HG03108 (cell line): ENCODE results near the gene HLCS.

Experiments
- ATAC-seq: cut with Tn5 transposase; IDR thresholded peaks from one replicate; pipeline ENCODE4 v1.9.1; 2021; ENCODE audit warnings: moderate library complexity; ENCODE audit not compliant: unreplicated experiment

The HLCS gene

DNA sequence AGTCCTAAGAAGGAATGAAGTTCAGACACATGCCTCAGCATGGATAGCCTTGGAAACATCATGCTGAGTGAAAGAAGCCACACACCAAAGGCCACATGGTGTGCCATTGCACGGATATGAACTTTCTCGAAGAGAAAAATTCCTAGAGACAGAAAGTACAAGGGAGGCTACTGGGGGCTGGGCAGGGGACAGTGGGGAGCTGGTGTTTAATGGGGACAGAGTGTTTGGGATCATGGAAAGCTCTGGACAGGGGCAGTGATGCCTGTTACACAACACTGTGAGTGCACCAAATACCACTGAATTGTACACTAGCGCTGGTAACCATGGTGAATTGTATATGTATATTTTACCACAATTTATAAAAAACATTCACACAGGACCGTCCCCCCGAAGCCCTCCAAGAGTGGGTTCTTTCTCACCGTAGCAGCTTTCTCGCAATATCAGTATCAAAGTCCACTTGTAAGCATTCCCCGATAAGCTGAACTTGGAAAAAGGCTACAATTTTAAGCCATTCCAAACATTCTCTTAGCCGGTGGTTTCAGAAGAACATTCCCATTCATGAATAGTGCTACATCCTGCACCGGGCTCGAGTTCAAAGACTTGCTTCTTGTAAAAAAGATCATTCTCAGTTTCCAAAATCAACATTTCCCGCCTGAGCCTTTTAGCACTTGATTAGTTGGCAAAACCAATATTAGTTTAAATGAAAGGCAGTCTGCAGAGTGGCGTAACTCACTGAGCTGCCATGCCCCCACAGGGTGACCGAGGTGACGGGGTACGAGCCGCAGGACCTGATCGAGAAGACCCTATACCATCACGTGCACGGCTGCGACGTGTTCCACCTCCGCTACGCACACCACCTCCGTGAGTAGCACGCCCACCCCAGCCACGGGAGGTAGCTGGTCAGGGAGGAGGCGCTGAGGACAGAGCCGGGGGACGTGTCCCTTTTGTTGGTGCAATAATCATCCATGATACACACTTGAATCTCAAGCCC, 235.9 kb downstream of the HLCS start:
- no peak for ATAC-seq

- ATAC-seq = no peak
These were observed 237.0 kb downstream of the HLCS start for GRCh38 chr21:36729310-36729970.

- ATAC-seq = no peak
These were observed 237.9 kb downstream of the HLCS start for GRCh38 chr21:36728371-36729111.

GRCh38 chr21:36727866-36728265, 238.6 kb downstream of the HLCS start:
- ATAC-seq = no peak

DNA sequence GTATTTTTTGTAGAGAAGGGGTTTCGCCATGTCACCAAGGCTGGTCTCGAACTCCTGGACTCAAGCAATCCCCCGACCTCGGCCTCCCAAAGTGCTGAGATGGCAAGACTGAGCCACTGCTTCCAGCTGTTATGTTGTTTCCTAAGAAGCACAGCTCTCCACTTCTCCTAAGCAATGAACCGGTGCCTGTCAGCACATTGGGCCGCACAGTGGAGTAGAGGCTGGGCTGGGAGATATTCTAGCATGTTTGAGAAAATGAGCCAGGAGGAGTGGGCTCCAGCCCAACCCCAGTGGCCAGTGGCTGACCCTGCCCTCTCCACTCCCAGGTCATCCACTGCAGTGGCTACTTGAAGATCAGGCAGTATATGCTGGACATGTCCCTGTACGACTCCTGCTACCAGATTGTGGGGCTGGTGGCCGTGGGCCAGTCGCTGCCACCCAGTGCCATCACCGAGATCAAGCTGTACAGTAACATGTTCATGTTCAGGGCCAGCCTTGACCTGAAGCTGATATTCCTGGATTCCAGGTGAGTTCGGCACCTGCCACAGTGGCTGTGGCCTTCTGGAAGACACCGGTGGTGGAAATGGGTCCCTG, 240.6 kb downstream of the HLCS start:
- no peak for ATAC-seq

- ATAC-seq = no peak
These were observed 241.8 kb downstream of the HLCS start for GRCh38 chr21:36724660-36725059.

GRCh38 chr21:36723371-36723881, 243.0 kb downstream of the HLCS start:
- ATAC-seq = no peak

DNA sequence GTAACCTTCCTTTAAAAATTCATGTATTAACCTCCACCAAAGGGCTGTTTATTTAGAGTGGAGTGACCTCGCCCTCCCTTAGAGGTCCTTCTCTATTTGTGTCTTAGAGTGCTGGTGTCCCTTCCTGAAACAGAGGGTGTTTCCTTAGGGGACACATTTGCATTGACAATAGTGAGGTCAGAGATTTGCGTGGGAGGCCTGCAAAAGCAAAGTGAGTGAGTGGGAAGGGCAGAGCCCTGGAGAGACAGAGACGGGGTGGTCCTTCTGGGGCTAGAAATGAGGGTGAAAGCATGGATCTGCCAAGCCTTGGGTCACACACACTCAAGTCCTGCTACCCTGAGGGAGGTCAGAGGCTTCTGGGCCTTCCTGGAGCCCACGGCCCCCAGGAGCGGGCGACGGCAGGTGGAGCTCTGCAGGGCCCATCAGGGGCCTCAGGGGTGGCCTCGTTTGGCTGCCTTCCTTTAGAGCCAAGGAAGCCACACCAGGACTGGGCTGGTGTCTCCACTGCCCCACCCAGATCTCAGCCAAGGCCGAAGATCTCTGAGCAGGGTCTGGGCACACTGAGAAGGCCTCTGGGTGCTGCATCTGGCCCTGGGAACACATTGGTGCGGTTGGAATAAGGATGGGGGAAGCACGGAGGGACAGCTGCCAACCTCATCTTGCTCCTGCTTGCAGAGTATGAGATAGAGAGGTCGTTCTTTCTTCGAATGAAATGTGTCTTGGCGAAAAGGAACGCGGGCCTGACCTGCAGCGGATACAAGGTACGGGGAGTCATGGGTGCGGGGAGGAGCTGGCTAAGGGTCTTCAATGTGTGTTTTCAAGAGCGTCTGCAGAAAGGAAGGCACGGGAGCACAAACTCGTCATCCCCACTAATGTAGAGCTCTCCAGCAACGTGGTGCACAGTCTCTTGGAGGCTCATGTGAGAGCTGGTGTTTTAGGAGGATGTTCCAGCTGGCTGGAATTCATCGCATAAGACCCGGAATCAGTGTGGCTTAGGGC, 243.8 kb downstream of the HLCS start:
- no peak for ATAC-seq

DNA sequence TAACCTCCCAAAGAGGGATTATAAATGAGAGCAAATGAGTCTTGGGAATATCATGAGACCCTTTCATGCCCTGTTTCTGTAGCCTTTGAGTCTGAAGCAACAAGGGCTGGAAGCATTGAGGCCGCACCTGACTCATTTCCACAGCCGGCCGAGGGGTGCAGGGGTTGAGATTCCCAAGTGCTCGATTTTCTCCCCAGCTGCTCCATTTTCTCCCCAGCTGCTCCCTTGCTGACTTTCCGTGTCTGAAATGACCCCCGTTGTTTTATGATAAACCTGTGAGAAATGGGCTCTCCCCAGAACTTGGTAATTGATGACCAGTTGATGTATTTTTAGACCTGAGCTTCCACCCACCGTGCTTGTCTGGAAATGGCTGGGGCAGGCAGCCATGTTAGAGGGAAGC, 244.7 kb downstream of the HLCS start:
- no peak for ATAC-seq

DNA sequence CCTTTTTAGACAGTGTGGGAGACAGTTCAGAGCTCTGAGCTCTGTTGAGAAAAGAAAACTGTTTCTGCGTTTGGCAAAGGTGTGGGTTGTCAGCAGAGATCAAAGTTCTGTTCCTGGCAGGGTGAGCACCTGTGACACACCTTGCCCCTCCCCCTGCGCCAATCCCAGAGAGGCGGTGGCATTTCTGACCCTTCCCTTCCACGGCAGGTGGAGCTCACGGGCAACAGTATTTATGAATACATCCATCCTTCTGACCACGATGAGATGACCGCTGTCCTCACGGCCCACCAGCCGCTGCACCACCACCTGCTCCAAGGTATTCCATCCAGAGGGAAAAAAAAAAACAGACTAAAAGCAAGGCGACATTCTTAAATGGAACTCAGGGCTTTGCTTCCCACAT, 246.9 kb downstream of the HLCS start:
- ATAC-seq = no peak

- ATAC-seq = no peak
These were observed 247.4 kb downstream of the HLCS start for GRCh38 chr21:36718951-36719501.

- no peak for ATAC-seq
These were observed 248.5 kb downstream of the HLCS start for GRCh38 chr21:36717976-36718375.

- ATAC-seq = no peak
These were observed 249.6 kb downstream of the HLCS start for GRCh38 chr21:36716836-36717235.

DNA sequence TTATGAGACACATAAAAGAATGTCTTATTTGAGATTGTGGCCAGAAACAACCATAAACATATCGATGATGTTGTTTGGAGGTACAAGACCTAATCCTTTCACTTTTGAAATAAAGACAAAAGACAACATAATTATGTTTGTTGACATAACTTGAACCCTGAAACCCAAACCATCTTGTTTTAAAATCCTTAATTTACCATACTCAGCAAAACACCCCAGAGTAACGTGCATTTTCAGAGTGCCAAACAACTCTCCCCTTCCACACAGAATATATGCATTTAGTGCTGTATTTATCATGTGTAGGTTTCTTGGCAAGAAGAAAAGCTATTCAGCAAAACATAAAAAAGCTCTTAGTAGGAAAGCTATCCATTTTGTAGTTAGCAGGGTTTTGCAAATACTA, 250.1 kb downstream of the HLCS start:
- ATAC-seq = no peak

GRCh38 chr21:36713746-36714145, 252.7 kb downstream of the HLCS start:
- no peak for ATAC-seq

DNA sequence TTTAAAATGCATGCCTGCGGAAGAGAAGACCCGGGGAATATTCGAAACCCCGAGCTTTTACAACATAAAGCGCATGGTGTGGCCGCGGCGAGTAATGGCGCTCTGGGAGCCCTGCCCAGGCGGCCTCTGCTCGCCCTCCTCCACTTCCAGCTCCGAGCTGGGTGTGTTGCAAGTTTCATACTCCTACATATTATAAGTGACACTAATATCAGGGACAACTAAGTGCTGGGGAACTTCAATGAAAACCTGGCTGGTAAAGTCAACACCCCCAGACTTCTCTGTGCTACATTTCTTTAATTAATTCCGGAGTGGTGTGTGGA, 255.8 kb downstream of the HLCS start:
- ATAC-seq = no peak

- ATAC-seq = no peak
These were observed 256.4 kb downstream of the HLCS start for GRCh38 chr21:36709868-36710728.

DNA sequence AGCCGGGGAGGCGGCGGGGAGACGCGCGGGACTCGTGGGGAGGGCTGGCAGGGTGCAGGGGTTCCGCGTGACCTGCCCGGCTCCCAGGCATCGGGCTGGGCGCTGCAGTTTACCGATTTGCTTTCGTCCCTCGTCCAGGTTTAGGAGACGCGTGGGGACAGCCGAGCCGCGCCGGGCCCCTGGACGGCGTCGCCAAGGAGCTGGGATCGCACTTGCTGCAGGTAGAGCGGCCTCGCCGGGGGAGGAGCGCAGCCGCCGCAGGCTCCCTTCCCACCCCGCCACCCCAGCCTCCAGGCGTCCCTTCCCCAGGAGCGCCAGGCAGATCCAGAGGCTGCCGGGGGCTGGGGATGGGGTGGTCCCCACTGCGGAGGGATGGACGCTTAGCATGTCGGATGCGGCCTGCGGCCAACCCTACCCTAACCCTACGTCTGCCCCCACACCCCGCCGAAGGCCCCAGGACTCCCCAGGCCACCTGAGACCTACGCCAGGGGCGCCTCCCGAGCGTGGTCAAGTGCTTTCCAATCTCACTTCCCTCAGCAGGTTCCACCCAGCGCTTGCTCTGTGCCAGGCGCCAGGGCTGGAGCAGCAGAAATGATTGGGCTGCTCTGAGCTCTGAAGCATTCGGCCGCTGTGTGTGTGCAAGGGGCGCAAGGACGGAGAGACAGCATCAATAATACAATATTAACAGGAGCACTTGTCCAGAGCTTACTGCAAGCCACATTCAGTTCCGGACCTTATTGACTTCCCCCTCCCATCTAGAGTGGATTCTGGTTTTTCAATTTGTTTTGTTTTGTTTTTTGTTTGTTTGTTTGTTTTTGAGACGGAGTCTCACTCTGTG, 257.2 kb downstream of the HLCS start:
- no peak for ATAC-seq
